SK-N-SH (cell line): ENCODE results near the gene CHD9. TPM values are rescaled to one million over a fixed set of nuclear protein-coding genes. Genes with fewer than 3 reads are reported as not detected.

ENCODE experiments used
- CTCF ChIA-PET: fragments of 300-600, 350-600 bp; formaldehyde crosslinking; extraction: SDS; loops from one replicate; lab custom pipeline; 2021; lab: Yijun Ruan, JAX
- POLR2A ChIA-PET: fragments of 350-600 bp; sonication (Branson Sonifier 250); formaldehyde crosslinking; extraction: SDS; loops from one replicate; lab custom pipeline; 2020; ENCODE audit warnings: antibody characterized with exemption, inconsistent platforms; lab: Yijun Ruan, JAX
- DNase-seq: peaks from one replicate; pipeline ENCODE4 v3.0.0; 2012
- H2AFZ ChIP-seq: fragments of 200-600 bp; sonication (generic); 2 replicates; pipeline ENCODE4 v1.8.1; 2016; ENCODE audit warnings: antibody characterized with exemption, mild to moderate bottlenecking, low read depth
- H3F3A ChIP-seq: fragments of 200-600 bp; sonication (generic); replicated peaks from 2 replicates; pipeline ENCODE3; 2016; ENCODE audit warnings: antibody characterized with exemption, mild to moderate bottlenecking; ENCODE audit not compliant: insufficient read depth
- H3K27ac ChIP-seq, 2 experiments: fragments of 200-500 bp in 1 of 2; fragments of 200-600 bp in 1 of 2; sonication (Bioruptor generic) in 1 of 2; sonication (generic), shearing (Covaris generic) in 1 of 2; 2 replicates each; pipeline versions ENCODE4 v1.5.1 to v1.6.1; 2014 to 2016; ENCODE audit warnings: low read depth in 2 of 2, inconsistent platforms in 1 of 2, low read length in 1 of 2, mild to moderate bottlenecking in 1 of 2, mixed read lengths in 1 of 2
- H3K27me3 ChIP-seq: fragments of 200-600 bp; sonication (generic), shearing (Covaris generic); 2 replicates; pipeline ENCODE4 v1.6.1; 2016; ENCODE audit warnings: mixed run types; ENCODE audit not compliant: insufficient read depth
- H3K36me3 ChIP-seq, 2 experiments: fragments of 200-500 bp in 1 of 2; fragments of 200-600 bp in 1 of 2; sonication (Bioruptor generic) in 1 of 2; sonication (generic) in 1 of 2; replicated peaks in 1 of 2; 2 replicates each; pipeline versions ENCODE3 to v1.5.1; 2014 to 2016; ENCODE audit warnings: low read length in 1 of 2, mild to moderate bottlenecking in 1 of 2; ENCODE audit not compliant: insufficient read depth in 2 of 2, control insufficient read depth in 1 of 2
- H3K4me1 ChIP-seq, 2 experiments: fragments of 200-500 bp in 1 of 2; fragments of 200-600 bp in 1 of 2; sonication (Bioruptor generic) in 1 of 2; sonication (generic), shearing (Covaris generic) in 1 of 2; 2 replicates each; pipeline versions ENCODE4 v1.5.1 to v1.6.1; 2014 to 2016; ENCODE audit warnings: low read depth in 1 of 2, low read length in 1 of 2, mixed run types in 1 of 2; ENCODE audit not compliant: insufficient read depth in 2 of 2, control insufficient read depth in 1 of 2
- H3K4me2 ChIP-seq: fragments of 200-600 bp; sonication (generic), shearing (Covaris generic); 2 replicates; pipeline ENCODE4 v1.6.1; 2017; ENCODE audit warnings: mixed run types
- H3K4me3 ChIP-seq, 2 experiments: fragments of 200-500 bp in 1 of 2; fragments of 200-600 bp in 1 of 2; sonication (Bioruptor generic) in 1 of 2; sonication (generic), shearing (Covaris generic) in 1 of 2; 2 replicates each; pipeline versions ENCODE4 v1.5.1 to v1.8.1; 2014 to 2016; ENCODE audit warnings: low read depth in 2 of 2, inconsistent platforms in 1 of 2, low read length in 1 of 2, mild to moderate bottlenecking in 1 of 2, mixed read lengths in 1 of 2, moderate library complexity in 1 of 2
- H3K79me2 ChIP-seq: fragments of 200-600 bp; sonication (generic); 2 replicates; pipeline ENCODE4 v1.8.1; 2017; ENCODE audit warnings: mild to moderate bottlenecking; ENCODE audit not compliant: insufficient read depth
- H3K9ac ChIP-seq: fragments of 200-600 bp; sonication (generic); 2 replicates; pipeline ENCODE4 v1.6.1; 2017; ENCODE audit warnings: mixed run types
- H3K9me2 ChIP-seq: fragments of 200-600 bp; sonication (generic); 2 replicates; pipeline ENCODE4 v1.6.1; 2017; ENCODE audit warnings: mixed run types
- H3K9me3 ChIP-seq: fragments of 200-600 bp; sonication (generic); 2 replicates; pipeline ENCODE4 v1.6.1; 2017; ENCODE audit warnings: mixed run types, mild to moderate bottlenecking, moderate library complexity
- H4K20me1 ChIP-seq: fragments of 200-600 bp; sonication (generic); 2 replicates; pipeline ENCODE4 v1.6.1; 2017; ENCODE audit warnings: mild to moderate bottlenecking, mixed run types; ENCODE audit not compliant: insufficient read depth
- EZH2phosphoT487 ChIP-seq: fragments of 200-600 bp; sonication (generic); IDR thresholded peaks from 2 replicates; pipeline ENCODE4 v1.6.1; 2017; ENCODE audit warnings: low read depth, mixed run types, mild to moderate bottlenecking, antibody characterized with exemption, moderate library complexity, borderline replicate concordance
- MEF2A ChIP-seq: IDR thresholded peaks from 2 replicates; pipeline ENCODE4 v1.4.0; 2012; ENCODE audit warnings: low read depth, borderline replicate concordance
- NFIC ChIP-seq: IDR thresholded peaks from 2 replicates; pipeline ENCODE4 v1.4.0; 2012; ENCODE audit warnings: borderline replicate concordance
- NRF1 ChIP-seq: IDR thresholded peaks from 2 replicates; pipeline ENCODE4 v1.6.1; 2012; ENCODE audit warnings: low read depth, mild to moderate bottlenecking, low read length
- PBX3 ChIP-seq: IDR thresholded peaks from 2 replicates; pipeline ENCODE4; 2012
- RAD21 ChIP-seq: IDR thresholded peaks from 2 replicates; pipeline ENCODE4 v1.6.1; 2012; ENCODE audit warnings: mild to moderate bottlenecking, low read length
- RCOR1 ChIP-seq: fragments of 150-350 bp; IDR thresholded peaks from 2 replicates; pipeline ENCODE4 v1.6.1; 2017; ENCODE audit warnings: antibody characterized with exemption, low read length
- RFX5 ChIP-seq: IDR thresholded peaks from 2 replicates; pipeline ENCODE4 v1.6.1; 2012; ENCODE audit warnings: mild to moderate bottlenecking, improper control_type of control experiment, low read length
- RXRA ChIP-seq: IDR thresholded peaks from 2 replicates; pipeline ENCODE4 v1.4.0; 2012; ENCODE audit warnings: low read depth, mild to moderate bottlenecking, borderline replicate concordance
- SIN3A ChIP-seq: IDR thresholded peaks from 2 replicates; pipeline ENCODE4 v1.6.1; 2012; ENCODE audit warnings: low read depth, mild to moderate bottlenecking, low read length, moderate library complexity, borderline replicate concordance
- SMC3 ChIP-seq: IDR thresholded peaks from 2 replicates; pipeline ENCODE4 v1.6.1; 2012; ENCODE audit warnings: low read depth, low read length, improper control_type of control experiment
- TCF12 ChIP-seq: IDR thresholded peaks from 2 replicates; pipeline ENCODE4 v1.4.0; 2012
- WGBS: methylation state at CpG from one replicate; pipeline ENCODE4 v1.1.6; 2017; ENCODE audit warnings: low lambda C conversion rate; 5-methylcytosine and 5-hydroxymethylcytosine counted together
- polyA plus RNA-seq, 3 experiments: library from polyadenylated mRNA; depleted of rRNA; stranded (reverse); fragments of >200 nt; gene quantifications; 2 replicates each; pipeline ENCODE4 v1.2.3, GENCODE V29; 2012
- TF ChIP-seq, protein P1 (sequence below): fragments of 200-600 bp; sonication (generic); IDR thresholded peaks from 2 replicates; pipeline ENCODE4 v1.6.1; 2017; ENCODE audit warnings: antibody characterized with exemption, mild to moderate bottlenecking, moderate library complexity
- TF ChIP-seq, protein P2 (sequence below): IDR thresholded peaks from 2 replicates; pipeline ENCODE4 v1.6.1; 2012; ENCODE audit warnings: mild to moderate bottlenecking, low read depth, low read length, moderate library complexity
- TF ChIP-seq, protein P3 (sequence below): IDR thresholded peaks from 2 replicates; pipeline ENCODE4 v1.4.0; 2012; ENCODE audit warnings: low read depth, borderline replicate concordance

Gene CHD9
- polyA plus RNA-seq, 1 of the 3 experiments (the other 2 are of a cell fraction), result 6.2 TPM

- TF ChIP-seq, protein P1, sequence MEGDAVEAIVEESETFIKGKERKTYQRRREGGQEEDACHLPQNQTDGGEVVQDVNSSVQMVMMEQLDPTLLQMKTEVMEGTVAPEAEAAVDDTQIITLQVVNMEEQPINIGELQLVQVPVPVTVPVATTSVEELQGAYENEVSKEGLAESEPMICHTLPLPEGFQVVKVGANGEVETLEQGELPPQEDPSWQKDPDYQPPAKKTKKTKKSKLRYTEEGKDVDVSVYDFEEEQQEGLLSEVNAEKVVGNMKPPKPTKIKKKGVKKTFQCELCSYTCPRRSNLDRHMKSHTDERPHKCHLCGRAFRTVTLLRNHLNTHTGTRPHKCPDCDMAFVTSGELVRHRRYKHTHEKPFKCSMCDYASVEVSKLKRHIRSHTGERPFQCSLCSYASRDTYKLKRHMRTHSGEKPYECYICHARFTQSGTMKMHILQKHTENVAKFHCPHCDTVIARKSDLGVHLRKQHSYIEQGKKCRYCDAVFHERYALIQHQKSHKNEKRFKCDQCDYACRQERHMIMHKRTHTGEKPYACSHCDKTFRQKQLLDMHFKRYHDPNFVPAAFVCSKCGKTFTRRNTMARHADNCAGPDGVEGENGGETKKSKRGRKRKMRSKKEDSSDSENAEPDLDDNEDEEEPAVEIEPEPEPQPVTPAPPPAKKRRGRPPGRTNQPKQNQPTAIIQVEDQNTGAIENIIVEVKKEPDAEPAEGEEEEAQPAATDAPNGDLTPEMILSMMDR, result no peak
- TF ChIP-seq RFX5, result no peak
Measured at GRCh38 chr16:53092284-53092683, 37.5 kb downstream of the CHD9 start (continued).

GRCh38 chr16:53093162-53093744 is 38.5 kb downstream of the CHD9 start:
- Histone ChIP-seq H3K4me2 (no peak overlapping the region), H3K79me2 (peaks cover 44% of the 10 kb centered on the region), H3K9me3 (no peaks in the 10 kb centered on the region), H3K4me3 (no peak overlapping the region), H4K20me1 (no peaks in the 10 kb centered on the region), H2AFZ (no peak overlapping the region), H3F3A (peaks cover 29% of the 10 kb centered on the region), H3K9ac (no peak overlapping the region), H3K9me2 (no peaks in the 10 kb centered on the region), H3K27me3 (no peaks in the 10 kb centered on the region), H3K4me1 (peaks cover 37 to 43% of the 10 kb centered on the region in 2 experiments), H3K27ac (peak overlapping the region; percentile 98 to 100; a peak in 3 of 4 replicates), H3K36me3 (no peaks in the 10 kb centered on the region)
- TF ChIP-seq RXRA (no peak), RAD21 (no peak), SIN3A (no peak), PBX3 (no peak), EZH2phosphoT487 (no peak), MEF2A (no peak), NRF1 (no peak), TCF12 (no peak), RCOR1 (no peak), NFIC (no peak), SMC3 (no peak)
- TF ChIP-seq, protein P2, sequence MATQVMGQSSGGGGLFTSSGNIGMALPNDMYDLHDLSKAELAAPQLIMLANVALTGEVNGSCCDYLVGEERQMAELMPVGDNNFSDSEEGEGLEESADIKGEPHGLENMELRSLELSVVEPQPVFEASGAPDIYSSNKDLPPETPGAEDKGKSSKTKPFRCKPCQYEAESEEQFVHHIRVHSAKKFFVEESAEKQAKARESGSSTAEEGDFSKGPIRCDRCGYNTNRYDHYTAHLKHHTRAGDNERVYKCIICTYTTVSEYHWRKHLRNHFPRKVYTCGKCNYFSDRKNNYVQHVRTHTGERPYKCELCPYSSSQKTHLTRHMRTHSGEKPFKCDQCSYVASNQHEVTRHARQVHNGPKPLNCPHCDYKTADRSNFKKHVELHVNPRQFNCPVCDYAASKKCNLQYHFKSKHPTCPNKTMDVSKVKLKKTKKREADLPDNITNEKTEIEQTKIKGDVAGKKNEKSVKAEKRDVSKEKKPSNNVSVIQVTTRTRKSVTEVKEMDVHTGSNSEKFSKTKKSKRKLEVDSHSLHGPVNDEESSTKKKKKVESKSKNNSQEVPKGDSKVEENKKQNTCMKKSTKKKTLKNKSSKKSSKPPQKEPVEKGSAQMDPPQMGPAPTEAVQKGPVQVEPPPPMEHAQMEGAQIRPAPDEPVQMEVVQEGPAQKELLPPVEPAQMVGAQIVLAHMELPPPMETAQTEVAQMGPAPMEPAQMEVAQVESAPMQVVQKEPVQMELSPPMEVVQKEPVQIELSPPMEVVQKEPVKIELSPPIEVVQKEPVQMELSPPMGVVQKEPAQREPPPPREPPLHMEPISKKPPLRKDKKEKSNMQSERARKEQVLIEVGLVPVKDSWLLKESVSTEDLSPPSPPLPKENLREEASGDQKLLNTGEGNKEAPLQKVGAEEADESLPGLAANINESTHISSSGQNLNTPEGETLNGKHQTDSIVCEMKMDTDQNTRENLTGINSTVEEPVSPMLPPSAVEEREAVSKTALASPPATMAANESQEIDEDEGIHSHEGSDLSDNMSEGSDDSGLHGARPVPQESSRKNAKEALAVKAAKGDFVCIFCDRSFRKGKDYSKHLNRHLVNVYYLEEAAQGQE, result no peak
- TF ChIP-seq, protein P3, sequence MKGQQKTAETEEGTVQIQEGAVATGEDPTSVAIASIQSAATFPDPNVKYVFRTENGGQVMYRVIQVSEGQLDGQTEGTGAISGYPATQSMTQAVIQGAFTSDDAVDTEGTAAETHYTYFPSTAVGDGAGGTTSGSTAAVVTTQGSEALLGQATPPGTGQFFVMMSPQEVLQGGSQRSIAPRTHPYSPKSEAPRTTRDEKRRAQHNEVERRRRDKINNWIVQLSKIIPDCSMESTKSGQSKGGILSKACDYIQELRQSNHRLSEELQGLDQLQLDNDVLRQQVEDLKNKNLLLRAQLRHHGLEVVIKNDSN, result no peak
- no peak for DNase-seq
- ChIA-PET POLR2A (no interaction called here), CTCF (interaction anchor here (0.6 to 1.4 kb wide), 3 partner anchors 38 to 1789 kb away, joined by 3 to 5 read pairs (median 3); partner anchors contain the start of gene CHD9)
- WGBS, result 96% methylated on average over 5 of the region's 5 CpGs
